Tibial nerve (tissue), 4 donors: ENCODE data around the gene IFIT1. TPM values are rescaled to one million over a fixed set of nuclear protein-coding genes. Genes with fewer than 3 reads are reported as not detected.
"Not testable (repeated sequence)": the region's sequence is repeated elsewhere in the genome, so short reads cannot be mapped to it uniquely, and the experiment has no call there.

ENCODE experiments used
- DNase-seq, 2 donors: peaks; one replicate each; pipeline ENCODE4 v3.0.0-alpha.2; 2019; ENCODE audit warnings: low spot score in 2 of 2
- H3K27ac ChIP-seq, 4 donors: fragments of 200-600 bp; sonication (generic) in 3 of 4; one replicate each; pipeline ENCODE4 v1.5.1; 2017 to 2019; ENCODE audit warnings: mild to moderate bottlenecking in 1 of 4
- H3K27me3 ChIP-seq, 2 donors: fragments of 200-600 bp; sonication (generic) in 1 of 2; one replicate each; pipeline versions ENCODE4 v1.5.1 to v1.6.0; 2017 to 2019
- H3K36me3 ChIP-seq, 3 donors: fragments of 200-600 bp; sonication (generic); one replicate each; pipeline ENCODE4 v1.5.1; 2018 to 2019
- H3K4me1 ChIP-seq, 4 donors: fragments of 200-600 bp; sonication (generic) in 3 of 4; one replicate each; pipeline ENCODE4 v1.5.1; 2017 to 2019
- H3K4me3 ChIP-seq, 4 donors: fragments of 200-600 bp; sonication (generic) in 3 of 4; one replicate each; pipeline ENCODE4 v1.5.1; 2017 to 2019; ENCODE audit warnings: mild to moderate bottlenecking in 1 of 4, moderate library complexity in 1 of 4
- H3K9me3 ChIP-seq, 4 donors: fragments of 200-600 bp; sonication (generic) in 3 of 4; one replicate each; pipeline ENCODE4 v1.5.1; 2017 to 2019
- CTCF ChIP-seq, 5 experiments: fragments of 200-600 bp in 3 of 5; fragments of 450-650 bp in 2 of 5; sonication (generic) in 3 of 5; IDR thresholded peaks; one replicate each; pipeline ENCODE4 v1.5.1; 2016 to 2019; ENCODE audit warnings: antibody characterized with exemption in 5 of 5, mild to moderate bottlenecking in 3 of 5, moderate library complexity in 2 of 5
- EP300 ChIP-seq, 2 donors: sonication (generic); formaldehyde crosslinking; IDR thresholded peaks; one replicate each; pipeline ENCODE4 v1.6.1; 2017; ENCODE audit warnings: antibody characterized with exemption in 2 of 2, mild to moderate bottlenecking in 1 of 2
- POLR2A ChIP-seq, 2 donors: fragments of 450-650 bp; IDR thresholded peaks; one replicate each; pipeline ENCODE4 v1.6.1; 2017; ENCODE audit warnings: antibody characterized with exemption in 2 of 2, mild to moderate bottlenecking in 2 of 2, moderate library complexity in 2 of 2
- WGBS, 2 donors: methylation state at CpG; one replicate each; pipeline ENCODE4 v1.1.5; 2018; 5-methylcytosine and 5-hydroxymethylcytosine counted together
- total RNA-seq, 4 donors: library from RNA; depleted of rRNA; stranded (reverse); fragments of >200 nt; gene quantifications; one replicate each; pipeline ENCODE4 v1.1.0, GENCODE V29; 2016

The IFIT1 gene
- total RNA-seq, 4 donors from 2014 or later, result 7.2 to 17.0 (median 13.9) TPM

- Histone ChIP-seq H3K36me3 (no peaks in the 10 kb centered on the region), H3K4me1 (no peaks in the 10 kb centered on the region), H3K4me3 (no peak overlapping the region), H3K27ac (no peak overlapping the region), H3K9me3 (no peaks in the 10 kb centered on the region), H3K27me3 (no peaks in the 10 kb centered on the region)
- DNase-seq, result no peak
- TF ChIP-seq CTCF (IDR thresholded peaks at IDR 0.05), result no peak
- no peak for TF ChIP-seq POLR2A (IDR thresholded peaks at IDR 0.05)
- no peak for TF ChIP-seq EP300 (IDR thresholded peaks at IDR 0.05)
- 93 to 97% methylated on average over 1 of the region's 1 CpG for WGBS, 2 donors
Measured at GRCh38 chr10:89382757-89383156, 9.7 kb upstream of the IFIT1 start.

- DNase-seq, result no peak
- 73 to 81% methylated on average over 4 of the region's 4 CpGs for WGBS, 2 donors
- no peaks in the 10 kb centered on the region for H3K36me3 ChIP-seq
- H3K4me3 ChIP-seq, result no peak overlapping the region
- peaks cover 0 to 7% (median 0%) of the 10 kb centered on the region in 4 donors for H3K4me1 ChIP-seq
- TF ChIP-seq POLR2A (IDR thresholded peaks at IDR 0.05) (no peak), EP300 (IDR thresholded peaks at IDR 0.05) (peak in 1 of 2 donors; percentile 29)
- no peaks in the 10 kb centered on the region for H3K9me3 ChIP-seq
- H3K27me3 ChIP-seq, result no peaks in the 10 kb centered on the region
- H3K27ac ChIP-seq, result no peak overlapping the region
Measured at GRCh38 chr10:89384474-89385340, 7.7 kb upstream of the IFIT1 start.

GRCh38 chr10:89388806-89389205 is 3.6 kb upstream of the IFIT1 start:
- no peak for DNase-seq
- H3K36me3 ChIP-seq, result no peaks in the 10 kb centered on the region
- H3K4me1 ChIP-seq, result peaks cover 0 to 37% (median 12%) of the 10 kb centered on the region in 4 donors
- peak overlapping the region in 3 of 4 donors; percentile 1 to 58 (median 32) for H3K27ac ChIP-seq
- H3K9me3 ChIP-seq, result no peaks in the 10 kb centered on the region
- no peak overlapping the region for H3K4me3 ChIP-seq
- H3K27me3 ChIP-seq, result no peaks in the 10 kb centered on the region
- TF ChIP-seq CTCF (IDR thresholded peaks at IDR 0.05), result no peak
- no peak for TF ChIP-seq EP300 (IDR thresholded peaks at IDR 0.05)
- TF ChIP-seq POLR2A (IDR thresholded peaks at IDR 0.05), result no peak
- WGBS, 2 donors, result 31 to 43% methylated on average over 2 of the region's 2 CpGs

GRCh38 chr10:89389254-89389653 is 3.2 kb upstream of the IFIT1 start:
- WGBS, 2 donors, result 32 to 39% methylated on average over 1 of the region's 1 CpG
- H3K4me1 ChIP-seq, result peaks cover 0 to 41% (median 14%) of the 10 kb centered on the region in 4 donors
- no peaks in the 10 kb centered on the region for H3K36me3 ChIP-seq
- no peak overlapping the region for H3K4me3 ChIP-seq
- no peaks in the 10 kb centered on the region for H3K9me3 ChIP-seq
- no peak for DNase-seq
- TF ChIP-seq CTCF (IDR thresholded peaks at IDR 0.05) (peak; percentile 43 to 73 (median 51)), POLR2A (IDR thresholded peaks at IDR 0.05) (no peak)
- H3K27me3 ChIP-seq, result no peaks in the 10 kb centered on the region
- peak overlapping the region in 3 of 4 donors; percentile 1 to 58 (median 32) for H3K27ac ChIP-seq

GRCh38 chr10:89390476-89391225 is 1.8 kb upstream of the IFIT1 start:
- no peak for DNase-seq
- H3K4me3 ChIP-seq, result no peak overlapping the region
- H3K36me3 ChIP-seq, result no peaks in the 10 kb centered on the region
- TF ChIP-seq EP300 (IDR thresholded peaks at IDR 0.05) (no peak), CTCF (IDR thresholded peaks at IDR 0.05) (no peak), POLR2A (IDR thresholded peaks at IDR 0.05) (no peak)
- peak overlapping the region in 3 of 4 donors; percentile 42 to 93 (median 93) for H3K27ac ChIP-seq
- H3K27me3 ChIP-seq, result no peaks in the 10 kb centered on the region
- WGBS, 2 donors, result 77 to 81% methylated on average over 5 of the region's 5 CpGs
- peaks cover 0 to 55% (median 16%) of the 10 kb centered on the region in 4 donors for H3K4me1 ChIP-seq
- no peaks in the 10 kb centered on the region for H3K9me3 ChIP-seq

GRCh38 chr10:89391226-89391576 is 1.2 kb upstream of the IFIT1 start:
- H3K27me3 ChIP-seq, result not testable (repeated sequence)
- peak overlapping the region; percentile 43 to 93 (median 82) for H3K27ac ChIP-seq
- WGBS, 2 donors, result 89 to 92% methylated on average over 4 of the region's 4 CpGs

More at GRCh38 chr10:89391226-89391576, 1.2 kb upstream of the IFIT1 start:
- not testable (repeated sequence) for H3K9me3 ChIP-seq, DNase-seq, H3K36me3 ChIP-seq, H3K4me3 ChIP-seq
- peaks cover 0 to 56% (median 16%) of the 10 kb centered on the region in 4 donors for H3K4me1 ChIP-seq
